Fibroblast of skin of left quadriceps (primary cell): ENCODE measurements around the gene NF1.
A peak's percentile ranks its signal among the peaks of the same experiment; 100 is the strongest.
"Not testable (repeated sequence)": the region's sequence is repeated elsewhere in the genome, so short reads cannot be mapped to it uniquely, and the experiment has no call there.

Source experiments
- DNase-seq, 2 experiments: peaks; one replicate each; pipeline ENCODE4 v3.0.0-alpha.2; 2013; ENCODE audit warnings: low read depth in 2 of 2

NF1 gene

GRCh38 chr17:31130286-31131224, 35.8 kb downstream of the NF1 start:
- DNase-seq = no peak

- no peak for DNase-seq
Observed at GRCh38 chr17:31131299-31131698, 36.5 kb downstream of the NF1 start.

- no peak for DNase-seq
Observed at GRCh38 chr17:31132977-31133376, 38.2 kb downstream of the NF1 start.

GRCh38 chr17:31134576-31134975, 39.8 kb downstream of the NF1 start:
- no peak for DNase-seq

GRCh38 chr17:31136319-31136718, 41.5 kb downstream of the NF1 start:
- DNase-seq = no peak

- DNase-seq = no peak
Observed at GRCh38 chr17:31140111-31140510, 45.3 kb downstream of the NF1 start.

- no peak for DNase-seq
Observed at GRCh38 chr17:31144428-31144827, 49.7 kb downstream of the NF1 start.

- DNase-seq = no peak
Observed at GRCh38 chr17:31144836-31145235, 50.1 kb downstream of the NF1 start.

- no peak for DNase-seq
Observed at GRCh38 chr17:31147507-31148202, 52.9 kb downstream of the NF1 start.

- DNase-seq = no peak
Observed at GRCh38 chr17:31148205-31148604, 53.4 kb downstream of the NF1 start.

GRCh38 chr17:31152271-31152670, 57.5 kb downstream of the NF1 start:
- no peak for DNase-seq

GRCh38 chr17:31155208-31155810, 60.5 kb downstream of the NF1 start:
- peak in 1 of 2 experiments; percentile 54 for DNase-seq

GRCh38 chr17:31156326-31156725, 61.5 kb downstream of the NF1 start:
- DNase-seq = peak; percentile 72 to 76

GRCh38 chr17:31156864-31157263, 62.1 kb downstream of the NF1 start:
- not testable (repeated sequence) for DNase-seq

GRCh38 chr17:31158746-31159377, 64.1 kb downstream of the NF1 start:
- DNase-seq = no peak

GRCh38 chr17:31163091-31163781, 68.5 kb downstream of the NF1 start:
- DNase-seq = no peak

GRCh38 chr17:31167111-31167510, 72.3 kb downstream of the NF1 start:
- DNase-seq = no peak

GRCh38 chr17:31171701-31172100, 76.9 kb downstream of the NF1 start:
- peak in 1 of 2 experiments; percentile 32 for DNase-seq

- DNase-seq = no peak
Observed at GRCh38 chr17:31172388-31172787, 77.6 kb downstream of the NF1 start.

- no peak for DNase-seq
Observed at GRCh38 chr17:31174215-31174614, 79.4 kb downstream of the NF1 start.

- no peak for DNase-seq
Observed at GRCh38 chr17:31175237-31175636, 80.5 kb downstream of the NF1 start.
